Activated CD8-positive, alpha-beta memory T cell treated with anti-CD3 and anti-CD28 coated beads, Interleukin-2, amount 50 U/mL, for 48 hours (primary cell): ENCODE measurements around the gene SMG7.

Experiments
- DNase-seq: peaks from one replicate; pipeline ENCODE4 v3.0.0-alpha.2; 2020

SMG7 gene

GRCh38 chr1:183597656-183598347 lies 125.5 kb downstream of the SMG7 start:
- no peak for DNase-seq

- no peak for DNase-seq
Observed at GRCh38 chr1:183598386-183598785, 126.1 kb downstream of the SMG7 start.

- no peak for DNase-seq
Observed at GRCh38 chr1:183600136-183600535, 127.8 kb downstream of the SMG7 start.

- DNase-seq, result no peak
Observed at GRCh38 chr1:183600634-183601033, 128.3 kb downstream of the SMG7 start.

GRCh38 chr1:183602510-183602909 lies 130.2 kb downstream of the SMG7 start:
- no peak for DNase-seq
